Hepatocyte (in vitro differentiated cells): ENCODE measurements around the gene COL7A1. TPM values are rescaled to one million over a fixed set of nuclear protein-coding genes. Genes with fewer than 3 reads are reported as not detected.

Experiments
- DNase-seq: peaks from one replicate; pipeline ENCODE4 v3.0.0-alpha.2; 2016; ENCODE audit warnings: low spot score
- H2AFZ ChIP-seq: fragments of 200-600 bp; sonication (generic); 2 replicates; pipeline ENCODE4 v1.6.0; 2016; ENCODE audit warnings: antibody characterized with exemption, mild to moderate bottlenecking
- H3K27ac ChIP-seq: fragments of 200-600 bp; sonication (generic); 2 replicates; pipeline ENCODE4 v1.5.1; 2016; ENCODE audit warnings: mild to moderate bottlenecking
- H3K27me3 ChIP-seq: fragments of 200-600 bp; sonication (generic); 2 replicates; pipeline ENCODE4 v1.6.1; 2016
- H3K36me3 ChIP-seq: fragments of 200-600 bp; sonication (generic); replicated peaks from 2 replicates; pipeline ENCODE4 v1.5.1; 2016; ENCODE audit warnings: low read depth; ENCODE audit not compliant: insufficient read depth
- H3K4me1 ChIP-seq: fragments of 200-600 bp; sonication (generic); 2 replicates; pipeline ENCODE4 v1.5.1; 2016; ENCODE audit warnings: mild to moderate bottlenecking, moderate library complexity; ENCODE audit not compliant: insufficient read depth
- H3K4me2 ChIP-seq: fragments of 200-600 bp; sonication (generic); 2 replicates; pipeline ENCODE4 v1.6.0; 2016
- H3K4me3 ChIP-seq: fragments of 200-600 bp; sonication (generic); 2 replicates; pipeline ENCODE4 v1.5.1; 2016; ENCODE audit warnings: mild to moderate bottlenecking
- H3K79me2 ChIP-seq: fragments of 200-600 bp; sonication (generic); 2 replicates; pipeline ENCODE4 v1.6.0; 2017; ENCODE audit warnings: mild to moderate bottlenecking
- H3K9me2 ChIP-seq: fragments of 200-600 bp; sonication (generic); replicated peaks from 2 replicates; pipeline ENCODE4 v1.6.0; 2017; ENCODE audit warnings: mild to moderate bottlenecking; ENCODE audit not compliant: insufficient read depth
- H3K9me3 ChIP-seq: fragments of 200-600 bp; sonication (generic); 2 replicates; pipeline ENCODE4 v1.5.1; 2016; ENCODE audit warnings: low read depth, mild to moderate bottlenecking
- H4K20me1 ChIP-seq: fragments of 200-600 bp; sonication (generic); 2 replicates; pipeline ENCODE4 v1.6.0; 2016; ENCODE audit warnings: mild to moderate bottlenecking; ENCODE audit not compliant: insufficient read depth, poor library complexity, severe bottlenecking
- CTCF ChIP-seq: fragments of 200-600 bp; sonication (generic); IDR thresholded peaks from 2 replicates; pipeline ENCODE4 v1.5.1; 2016; ENCODE audit warnings: antibody characterized with exemption, mild to moderate bottlenecking; ENCODE audit not compliant: poor library complexity
- EZH2 ChIP-seq: fragments of 200-600 bp; sonication (generic); IDR thresholded peaks from 2 replicates; pipeline ENCODE4 v1.6.1; 2016; ENCODE audit warnings: antibody characterized with exemption, mild to moderate bottlenecking, borderline replicate concordance
- EZH2phosphoT487 ChIP-seq: fragments of 200-600 bp; sonication (generic); IDR thresholded peaks from one replicate; pipeline ENCODE4 v1.6.1; 2018; ENCODE audit warnings: antibody characterized with exemption, mild to moderate bottlenecking, low read depth, moderate library complexity; ENCODE audit not compliant: unreplicated experiment, severe bottlenecking
- WGBS: methylation state at CpG from one replicate; pipeline ENCODE4 v1.1.6; 2016; ENCODE audit warnings: low lambda C conversion rate; ENCODE audit errors: missing lambda C conversion rate; 5-methylcytosine and 5-hydroxymethylcytosine counted together
- polyA plus RNA-seq: library from polyadenylated mRNA; unstranded; fragments of >200 nt; fragmentation: Nextera tagmentation; extraction: Ambion mirVana; gene quantifications from 2 replicates; pipeline ENCODE4 v1.2.1, GENCODE V29; 2016
- total RNA-seq: library from RNA; depleted of rRNA; stranded (reverse); fragments of >200 nt; gene quantifications from 2 replicates; pipeline ENCODE4 v1.2.3, GENCODE V29; 2014

Gene COL7A1
- total and polyA plus RNA-seq, 2 experiments from 2014 or later, result 17.4 to 19.6 TPM

GRCh38 chr3:48597408-48597800 lies 2.3 kb upstream of the COL7A1 start:
- no peaks in the 10 kb centered on the region for H3K27me3 ChIP-seq
- H3K36me3 ChIP-seq, result no peaks in the 10 kb centered on the region
- H3K9me2 ChIP-seq, result no peaks in the 10 kb centered on the region
- TF ChIP-seq EZH2 (no peak), EZH2phosphoT487 (no peak), CTCF (no peak)
- H3K4me1 ChIP-seq, result peaks cover 46% of the 10 kb centered on the region
- H3K27ac ChIP-seq, result peak overlapping the region; percentile 95
- no peaks in the 10 kb centered on the region for H4K20me1 ChIP-seq
- H3K9me3 ChIP-seq, result no peaks in the 10 kb centered on the region
- no peaks in the 10 kb centered on the region for H3K79me2 ChIP-seq
- no peak overlapping the region for H2AFZ ChIP-seq
- WGBS, result 93% methylated on average over 6 of the region's 6 CpGs
- no peak overlapping the region for H3K4me3 ChIP-seq
- no peak for DNase-seq
- H3K4me2 ChIP-seq, result no peak overlapping the region

GRCh38 chr3:48596676-48597407 lies 1.7 kb upstream of the COL7A1 start:
- WGBS, result 88% methylated on average over 8 of the region's 8 CpGs
- H3K36me3 ChIP-seq, result no peaks in the 10 kb centered on the region
- no peaks in the 10 kb centered on the region for H3K79me2 ChIP-seq
- no peak for DNase-seq
- no peak overlapping the region for H3K4me3 ChIP-seq
- no peaks in the 10 kb centered on the region for H3K27me3 ChIP-seq
- H3K27ac ChIP-seq, result peak overlapping the region; percentile 95
- no peaks in the 10 kb centered on the region for H3K9me3 ChIP-seq
- H3K4me2 ChIP-seq, result no peak overlapping the region
- H3K9me2 ChIP-seq, result no peaks in the 10 kb centered on the region
- H3K4me1 ChIP-seq, result peaks cover 46% of the 10 kb centered on the region
- TF ChIP-seq EZH2 (no peak), CTCF (no peak), EZH2phosphoT487 (no peak)
- H2AFZ ChIP-seq, result no peak overlapping the region
- H4K20me1 ChIP-seq, result no peaks in the 10 kb centered on the region

DNA sequence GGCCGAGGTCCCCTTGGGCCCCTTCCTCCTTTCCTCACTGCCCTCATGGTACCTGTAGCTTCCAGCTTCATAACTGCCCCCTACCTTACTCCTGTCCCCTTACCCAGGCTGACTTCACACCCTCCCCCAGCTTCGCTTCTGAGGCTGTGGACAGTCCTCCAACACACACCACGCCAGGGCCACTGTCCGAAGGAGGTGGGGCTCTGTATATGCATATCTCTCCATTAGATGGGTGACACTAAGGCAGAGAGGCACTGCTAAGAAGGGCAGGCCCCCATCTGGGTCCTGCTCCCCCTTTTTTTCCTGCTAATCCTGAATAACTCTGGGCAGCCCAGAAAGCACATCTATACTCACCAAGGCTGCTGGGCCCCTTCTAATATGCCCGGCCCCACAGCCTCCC lies 1.0 kb upstream of the COL7A1 start:
- TF ChIP-seq EZH2 (no peak), EZH2phosphoT487 (no peak), CTCF (no peak)
- H3K27ac ChIP-seq, result peak overlapping the region; percentile 95
- H3K4me2 ChIP-seq, result peak overlapping the region; percentile 15
- WGBS, result 66% methylated on average over 5 of the region's 5 CpGs
- H3K4me1 ChIP-seq, result peaks cover 46% of the 10 kb centered on the region
- no peaks in the 10 kb centered on the region for H3K9me3 ChIP-seq
- H3K9me2 ChIP-seq, result no peaks in the 10 kb centered on the region
- no peaks in the 10 kb centered on the region for H3K36me3 ChIP-seq
- H3K27me3 ChIP-seq, result no peaks in the 10 kb centered on the region
- no peaks in the 10 kb centered on the region for H4K20me1 ChIP-seq
- H3K79me2 ChIP-seq, result no peaks in the 10 kb centered on the region
- no peak overlapping the region for H3K4me3 ChIP-seq
- no peak for DNase-seq
- no peak overlapping the region for H2AFZ ChIP-seq
